Activated CD8-positive, alpha-beta T cell treated with anti-CD3 and anti-CD28 coated beads for 36 hours (primary cell): ENCODE measurements around the gene BTBD2. TPM values are rescaled to one million over a fixed set of nuclear protein-coding genes. Genes with fewer than 3 reads are reported as not detected.

Experiments
- ATAC-seq: fragments of 200-7000 bp; cut with Tn5 transposase; one replicate; pipeline ENCODE4 v1.10.0; 2021; ENCODE audit warnings: mild to moderate bottlenecking, moderate library complexity
- CTCF ChIA-PET: fragments of 350-600 bp; sonication (Branson Sonifier 250); formaldehyde crosslinking; loops from one replicate; lab custom pipeline; 2021; ENCODE audit warnings: antibody characterized with exemption; lab: Charles Lee
- POLR2A ChIA-PET: fragments of 350-600 bp; sonication (Branson Sonifier 250); formaldehyde crosslinking; loops from one replicate; lab custom pipeline; 2021; ENCODE audit warnings: antibody characterized with exemption; lab: Charles Lee
- DNase-seq: peaks from one replicate; pipeline ENCODE4 v3.0.0-alpha.2; 2020
- H3K27ac Mint-ChIP-seq: one replicate; pipeline ENCODE4 v1.8.0; 2021; ENCODE audit warnings: mild to moderate bottlenecking, mixed read lengths
- H3K27me3 Mint-ChIP-seq: one replicate; pipeline ENCODE4 v1.8.0; 2021; ENCODE audit warnings: mixed read lengths
- H3K36me3 Mint-ChIP-seq: one replicate; pipeline ENCODE4 v1.8.0; 2021; ENCODE audit warnings: low read depth, mixed read lengths
- H3K4me1 Mint-ChIP-seq: one replicate; pipeline ENCODE4 v1.8.0; 2021; ENCODE audit warnings: low read depth, mixed read lengths
- H3K4me3 Mint-ChIP-seq: one replicate; pipeline ENCODE4 v1.8.0; 2021; ENCODE audit warnings: mild to moderate bottlenecking, moderate library complexity, mixed read lengths
- H3K9me3 Mint-ChIP-seq: one replicate; pipeline ENCODE4 v1.8.0; 2021; ENCODE audit warnings: mixed read lengths
- intact Hi-C: fragments of 100-400 bp; cut with micrococcal nuclease; formaldehyde crosslinking; loops from one replicate; pipeline ENCODE4 v1.10.0; 2022
- total RNA-seq, 2 experiments: library from RNA; stranded (reverse); gene quantifications; one replicate each; pipeline ENCODE4 v1.2.3, GENCODE V29; 2021
- TF ChIP-seq, protein P1 (sequence below): fragments of 200-600 bp; IDR thresholded peaks from one replicate; pipeline ENCODE4 v1.8.0; 2022; ENCODE audit warnings: antibody characterized with exemption, mild to moderate bottlenecking

BTBD2 gene
- total RNA-seq, 2 experiments from 2014 or later: 36.5 to 44.6 TPM

DNA sequence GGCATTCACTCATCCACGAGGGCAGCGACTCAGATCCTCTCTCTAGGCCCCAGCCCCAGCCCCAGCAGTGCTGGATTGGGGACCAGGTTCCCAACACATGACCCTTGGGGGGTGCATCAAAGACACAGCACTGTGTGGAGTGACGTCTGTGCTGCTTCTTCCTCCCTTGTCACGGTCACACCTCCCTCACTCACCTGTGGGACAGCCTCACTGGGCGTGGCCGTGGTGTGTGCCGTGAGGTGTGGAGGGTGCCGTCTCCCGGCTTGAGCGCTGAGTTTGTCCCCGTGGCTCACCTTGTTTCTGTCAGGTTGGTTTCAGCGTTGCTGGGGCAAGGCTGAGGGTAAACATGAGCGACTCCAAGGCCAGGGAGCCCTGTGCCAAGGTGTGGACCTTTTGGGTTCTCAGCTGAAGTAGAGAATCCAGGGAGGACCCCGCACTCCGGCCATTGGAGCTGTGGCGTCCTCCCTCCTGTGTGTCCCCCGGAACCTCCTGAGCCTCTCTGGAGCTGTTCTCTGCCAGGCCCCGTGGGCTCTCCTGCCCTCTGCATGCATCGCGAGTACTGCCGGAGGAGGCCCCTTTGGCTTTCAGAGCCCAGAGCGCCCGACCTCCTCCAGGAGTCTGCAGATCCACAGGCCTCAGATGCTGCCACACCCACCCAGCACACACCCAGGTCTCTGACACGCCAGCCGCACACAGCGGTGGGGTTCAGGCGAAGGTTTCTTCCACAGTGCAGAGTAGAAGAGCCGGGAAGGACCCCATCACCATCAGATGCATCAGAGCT is 40.9 kb downstream of the BTBD2 start:
- Mint-ChIP-seq H3K27ac (no peak overlapping the region), H3K4me1 (no peaks in the 10 kb centered on the region), H3K4me3 (no peak overlapping the region), H3K9me3 (no peaks in the 10 kb centered on the region), H3K27me3 (no peaks in the 10 kb centered on the region), H3K36me3 (peaks cover 8% of the 10 kb centered on the region)
- TF ChIP-seq, protein P1, sequence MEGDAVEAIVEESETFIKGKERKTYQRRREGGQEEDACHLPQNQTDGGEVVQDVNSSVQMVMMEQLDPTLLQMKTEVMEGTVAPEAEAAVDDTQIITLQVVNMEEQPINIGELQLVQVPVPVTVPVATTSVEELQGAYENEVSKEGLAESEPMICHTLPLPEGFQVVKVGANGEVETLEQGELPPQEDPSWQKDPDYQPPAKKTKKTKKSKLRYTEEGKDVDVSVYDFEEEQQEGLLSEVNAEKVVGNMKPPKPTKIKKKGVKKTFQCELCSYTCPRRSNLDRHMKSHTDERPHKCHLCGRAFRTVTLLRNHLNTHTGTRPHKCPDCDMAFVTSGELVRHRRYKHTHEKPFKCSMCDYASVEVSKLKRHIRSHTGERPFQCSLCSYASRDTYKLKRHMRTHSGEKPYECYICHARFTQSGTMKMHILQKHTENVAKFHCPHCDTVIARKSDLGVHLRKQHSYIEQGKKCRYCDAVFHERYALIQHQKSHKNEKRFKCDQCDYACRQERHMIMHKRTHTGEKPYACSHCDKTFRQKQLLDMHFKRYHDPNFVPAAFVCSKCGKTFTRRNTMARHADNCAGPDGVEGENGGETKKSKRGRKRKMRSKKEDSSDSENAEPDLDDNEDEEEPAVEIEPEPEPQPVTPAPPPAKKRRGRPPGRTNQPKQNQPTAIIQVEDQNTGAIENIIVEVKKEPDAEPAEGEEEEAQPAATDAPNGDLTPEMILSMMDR: no peak
- ChIA-PET CTCF (no interaction called here), POLR2A (interaction anchor here (1.1 to 1.2 kb wide), 2 partner anchors 16 to 77 kb away, joined by 3 to 5 read pairs; no protein-coding TSS in a partner anchor)
- intact Hi-C loops: no loop called here
- ATAC-seq: no peak
- no peak for DNase-seq

DNA sequence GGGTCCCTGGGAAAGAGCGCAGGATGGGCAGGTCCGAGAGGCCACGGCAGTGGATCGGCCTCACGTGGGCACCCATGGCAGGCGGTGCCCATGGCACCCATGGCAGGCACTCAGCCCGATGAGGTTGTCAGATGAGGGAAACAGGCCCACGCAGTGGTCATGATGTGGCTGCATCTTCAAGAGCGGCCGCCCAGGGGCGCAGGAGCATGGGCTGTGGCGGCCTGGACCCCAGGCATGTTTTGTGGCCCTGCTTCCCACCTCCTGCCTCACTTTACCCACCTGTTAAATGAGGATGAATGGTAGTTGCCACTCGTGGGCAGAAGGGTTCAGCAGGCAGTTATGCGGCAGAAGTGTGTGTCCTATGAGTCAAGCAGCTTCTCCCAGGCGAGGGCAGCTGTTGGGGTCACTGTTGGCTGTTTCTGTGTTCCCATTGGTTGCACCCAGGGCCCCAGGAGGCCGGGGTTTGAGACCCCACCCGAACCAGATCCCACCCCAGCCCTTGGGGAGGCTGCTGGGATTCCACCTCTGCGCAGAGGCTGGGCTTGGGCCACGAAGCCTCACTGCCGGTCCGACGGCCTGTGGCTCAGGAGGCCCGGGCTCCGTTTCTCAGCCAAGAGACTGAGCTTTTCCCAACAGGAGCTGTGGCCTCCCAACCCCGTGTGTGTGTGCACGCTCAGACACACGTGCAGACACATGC is 44.6 kb downstream of the BTBD2 start:
- ATAC-seq (no peak), DNase-seq (no peak)
- Mint-ChIP-seq H3K9me3 (no peaks in the 10 kb centered on the region), H3K27me3 (no peaks in the 10 kb centered on the region), H3K4me1 (peaks cover 12% of the 10 kb centered on the region), H3K27ac (no peak overlapping the region), H3K4me3 (no peak overlapping the region), H3K36me3 (peaks cover 6% of the 10 kb centered on the region)
- TF ChIP-seq, protein P1: no peak
- intact Hi-C loops: no loop called here
- POLR2A ChIA-PET: no interaction called here
- CTCF ChIA-PET: interaction anchor here (1.2 kb wide), 1 partner anchor 41 kb away, joined by 3 read pairs; no protein-coding TSS in a partner anchor

DNA sequence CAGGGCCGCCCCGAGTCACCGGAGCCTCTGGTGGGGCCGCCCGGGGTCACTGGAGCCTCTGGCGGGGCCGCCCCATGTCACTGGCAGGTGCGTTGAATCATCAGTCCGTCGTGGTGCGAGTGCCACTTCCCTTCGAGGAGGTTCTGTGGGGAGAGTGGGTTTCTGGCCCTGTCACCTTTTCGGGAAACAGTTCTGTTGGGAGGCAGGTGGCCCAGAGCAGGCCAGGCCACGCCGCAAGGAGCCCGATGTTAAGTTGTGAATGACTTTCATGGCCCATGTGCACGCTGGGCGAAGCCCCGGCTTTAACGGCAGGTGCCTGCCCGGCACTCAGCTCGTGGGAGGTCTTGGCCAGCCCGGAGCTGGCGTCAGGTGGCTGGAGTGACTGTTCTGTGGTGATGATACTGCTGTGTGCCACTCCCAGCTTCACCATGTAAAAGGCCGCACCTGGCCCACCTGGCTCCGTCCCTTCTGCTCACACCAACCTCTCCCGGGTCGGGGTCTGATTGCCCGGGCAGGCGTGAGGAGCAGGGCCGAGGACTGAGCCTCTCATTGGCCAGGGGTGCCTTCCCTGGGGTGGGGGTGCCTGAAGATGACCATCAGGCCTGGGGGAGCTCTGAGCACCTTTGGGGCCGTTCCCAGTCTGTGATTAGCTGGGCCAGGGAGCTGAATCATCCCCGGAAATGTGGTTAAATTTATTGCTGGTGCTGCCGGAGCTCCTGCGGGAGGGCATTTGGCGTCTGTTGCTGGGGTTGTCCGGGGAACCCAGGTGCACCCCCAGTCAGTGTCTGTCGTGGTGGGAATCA is 45.3 kb downstream of the BTBD2 start:
- ATAC-seq (no peak), DNase-seq (no peak)
- Mint-ChIP-seq H3K27ac (no peak overlapping the region), H3K9me3 (no peaks in the 10 kb centered on the region), H3K36me3 (peaks cover 4% of the 10 kb centered on the region), H3K27me3 (no peaks in the 10 kb centered on the region), H3K4me1 (peaks cover 14% of the 10 kb centered on the region), H3K4me3 (no peak overlapping the region)
- POLR2A ChIA-PET: no interaction called here
- intact Hi-C loops: no loop called here
- CTCF ChIA-PET: interaction anchor here (1.2 kb wide), 1 partner anchor 40 kb away, joined by 3 read pairs; no protein-coding TSS in a partner anchor
- TF ChIP-seq, protein P1: no peak

DNA sequence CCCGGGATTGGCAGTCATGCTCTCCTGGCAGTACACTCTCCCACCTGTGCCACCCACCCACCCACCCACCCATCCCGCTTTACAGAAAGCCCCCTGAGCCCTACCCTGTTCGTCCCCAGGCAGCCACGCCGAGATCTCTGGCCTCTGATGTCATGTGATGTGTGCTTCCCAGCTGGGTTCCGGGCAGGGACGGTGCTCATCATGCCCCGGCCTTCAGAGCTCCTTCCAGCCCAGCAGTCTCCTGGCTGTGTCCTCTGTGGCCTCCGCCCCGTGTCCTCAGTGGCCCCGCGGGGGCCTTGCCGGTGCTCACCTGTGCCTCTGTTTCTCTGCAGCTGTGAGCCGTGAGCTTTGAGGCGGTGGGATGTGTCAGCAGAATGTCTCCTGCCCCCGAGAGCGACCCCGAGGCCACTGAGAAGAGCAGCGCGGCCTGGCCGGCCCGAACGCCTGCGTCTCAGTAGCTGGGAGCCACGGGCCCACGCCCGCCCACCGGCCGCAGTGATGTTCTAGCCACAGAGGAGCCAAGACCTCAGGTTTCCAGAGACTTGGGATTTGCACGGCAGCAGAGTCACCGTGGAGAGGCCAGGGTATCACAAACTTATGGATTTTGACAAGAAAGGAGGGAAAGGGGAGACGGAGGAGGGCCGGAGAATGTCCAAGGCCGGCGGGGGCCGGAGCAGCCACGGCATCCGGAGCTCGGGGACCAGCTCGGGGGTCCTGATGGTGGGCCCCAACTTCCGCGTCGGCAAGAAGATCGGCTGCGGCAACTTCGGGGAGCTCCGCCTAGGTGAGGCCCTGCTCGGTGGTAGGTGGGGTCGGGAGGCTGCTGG is 46.1 kb downstream of the BTBD2 start:
- DNase-seq: no peak
- CTCF ChIA-PET: no interaction called here
- no peak overlapping the region for H3K27ac Mint-ChIP-seq
- H3K9me3 Mint-ChIP-seq: no peaks in the 10 kb centered on the region
- TF ChIP-seq, protein P1: no peak
- no peak overlapping the region for H3K4me3 Mint-ChIP-seq
- no peaks in the 10 kb centered on the region for H3K27me3 Mint-ChIP-seq
- POLR2A ChIA-PET: no interaction called here
- intact Hi-C loops: no loop called here
- ATAC-seq: no peak
- peaks cover 2% of the 10 kb centered on the region for H3K36me3 Mint-ChIP-seq
- peaks cover 14% of the 10 kb centered on the region for H3K4me1 Mint-ChIP-seq
